Superior temporal gyrus (tissue), 1 donor: ENCODE data around the gene FLNB.

Experiments
- DNase-seq: peaks from one replicate; pipeline ENCODE4 v3.0.0-alpha.2; 2016; ENCODE audit errors: extremely low spot score

FLNB gene

DNA sequence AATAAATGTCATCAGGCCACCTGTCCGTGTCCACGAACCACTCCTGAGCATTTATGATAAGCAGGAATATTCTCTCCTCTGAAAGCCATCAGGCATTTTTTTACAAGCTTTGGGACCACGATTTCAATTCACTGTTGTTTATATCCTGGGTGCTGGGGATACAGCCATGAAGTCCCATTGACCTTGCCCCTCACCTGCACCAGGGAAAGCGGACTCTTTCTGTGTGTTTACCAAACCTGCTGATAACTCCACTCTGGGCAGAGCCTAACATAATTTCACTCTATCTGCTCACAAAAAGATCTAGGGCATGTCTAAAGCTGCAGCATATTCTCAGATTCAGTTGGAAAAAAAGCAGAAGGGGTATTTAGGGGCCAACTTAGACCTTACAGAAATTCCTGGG, 197.8 kb downstream of the FLNB start:
- no peak for DNase-seq

GRCh38 chr3:58206406-58207011, 198.3 kb downstream of the FLNB start:
- no peak for DNase-seq

DNA sequence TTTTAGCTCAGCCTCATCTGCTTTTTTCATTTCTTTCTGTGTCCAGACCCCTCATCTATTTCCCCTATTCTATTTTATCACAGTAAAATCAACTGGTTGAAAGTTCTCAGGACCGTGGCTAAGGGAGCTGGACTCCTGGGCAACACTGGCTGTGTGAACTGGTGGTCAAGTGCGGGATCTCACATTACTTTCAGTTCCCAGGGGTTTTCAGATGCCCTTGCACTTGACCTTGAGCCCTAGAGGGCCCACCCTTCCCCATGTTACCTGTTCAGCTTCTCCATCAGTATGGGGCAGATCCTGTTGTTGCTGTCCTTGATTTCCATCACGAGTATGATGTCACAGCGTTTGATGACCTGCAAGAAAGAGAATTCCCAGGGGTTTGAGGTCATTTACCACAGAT, 199.7 kb downstream of the FLNB start:
- DNase-seq = no peak

DNA sequence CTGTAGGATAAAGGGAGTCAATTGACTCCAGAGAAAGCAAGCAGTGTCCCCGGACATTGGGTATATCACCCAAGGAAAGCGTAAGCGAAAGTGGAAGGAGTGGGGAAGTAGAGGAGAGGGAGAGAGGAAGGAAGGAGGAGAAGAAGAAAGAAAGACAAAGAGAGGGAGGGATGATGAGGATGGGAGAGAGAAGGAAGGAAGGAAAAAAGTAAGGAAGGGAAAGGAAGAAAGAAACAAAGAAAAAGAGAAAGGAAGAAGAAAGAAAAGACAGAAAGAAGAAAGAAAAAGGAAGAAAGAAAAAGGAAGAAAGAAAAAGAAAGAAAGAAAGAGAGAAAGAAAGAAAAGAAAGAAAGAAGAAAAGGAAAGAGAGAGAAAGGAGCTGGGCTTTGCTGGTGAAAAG, 201.7 kb downstream of the FLNB start:
- no peak for DNase-seq

DNA sequence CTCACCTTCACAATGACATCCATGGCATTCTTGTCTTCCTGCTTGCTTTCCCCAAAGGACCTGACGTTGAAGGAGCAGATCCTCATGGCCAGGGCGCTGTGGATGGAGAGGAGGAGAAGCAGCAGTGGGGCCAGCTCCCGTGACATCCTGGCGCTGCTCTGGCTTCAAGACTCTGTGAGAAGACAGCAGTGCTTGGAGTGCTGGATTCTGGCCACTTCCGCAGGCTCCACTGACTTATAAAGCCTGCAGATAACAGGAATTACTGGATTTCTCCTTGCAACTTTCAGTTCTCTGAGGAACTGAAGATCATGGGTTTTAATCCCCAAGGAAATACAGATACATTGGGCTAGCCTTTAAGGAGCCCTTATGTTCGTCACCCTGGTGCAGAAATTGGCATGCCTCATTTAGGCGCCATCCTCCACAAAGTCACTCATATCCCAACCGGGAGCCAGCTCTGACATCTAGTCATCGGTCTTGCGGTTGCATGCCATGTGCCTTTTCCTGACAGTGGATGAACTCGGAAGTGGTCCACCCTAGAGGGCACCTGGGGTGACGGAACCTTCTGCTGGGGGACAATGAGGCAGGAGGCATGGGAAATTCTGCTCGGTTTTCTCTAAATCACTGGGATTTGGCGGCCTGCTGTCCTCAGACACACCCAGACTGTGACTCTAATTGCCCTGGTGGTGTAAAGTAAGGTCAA, 202.7 kb downstream of the FLNB start, which contains the start of gene DNASE1L3:
TSS of gene DNASE1L3 (minus strand) at position 212 of the 700 bp plus-strand sequence. CDS start at position 146, 66 bp downstream.
- DNase-seq = no peak

GRCh38 chr3:58214484-58215316, 206.5 kb downstream of the FLNB start:
- no peak for DNase-seq

DNA sequence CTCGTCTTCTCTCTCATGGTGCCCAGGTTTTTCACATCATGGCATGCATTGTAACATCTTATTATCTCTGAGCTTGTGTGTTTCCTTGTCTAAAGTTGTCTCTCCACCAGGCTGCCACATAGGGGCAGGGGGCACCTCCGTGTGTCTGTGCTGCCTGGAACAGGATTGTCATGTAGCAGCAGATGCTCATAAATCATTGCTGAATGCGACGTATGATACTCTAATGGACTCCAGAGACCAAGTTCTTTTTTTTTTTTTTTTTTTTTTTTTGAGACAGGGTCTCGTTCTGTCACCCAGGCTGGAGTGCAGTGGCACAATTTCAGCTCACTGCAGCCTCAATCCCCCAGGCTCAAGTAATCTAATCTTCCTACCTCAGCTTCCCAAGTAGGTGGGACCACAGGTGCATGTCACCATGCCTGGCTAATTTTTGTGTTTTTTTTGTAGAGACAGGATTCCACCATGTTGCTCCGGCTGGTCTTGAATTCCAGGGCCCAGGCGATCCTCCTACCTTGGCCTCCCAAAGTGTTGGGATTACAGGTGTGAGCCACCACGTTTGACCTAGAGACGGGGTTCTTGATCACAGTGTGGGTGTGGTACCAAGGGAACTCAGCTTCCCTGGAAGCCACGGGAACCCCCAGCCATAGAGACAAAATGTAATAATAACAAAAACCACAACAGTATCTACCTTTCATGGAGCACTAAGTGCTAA, 207.2 kb downstream of the FLNB start:
- DNase-seq = no peak

DNA sequence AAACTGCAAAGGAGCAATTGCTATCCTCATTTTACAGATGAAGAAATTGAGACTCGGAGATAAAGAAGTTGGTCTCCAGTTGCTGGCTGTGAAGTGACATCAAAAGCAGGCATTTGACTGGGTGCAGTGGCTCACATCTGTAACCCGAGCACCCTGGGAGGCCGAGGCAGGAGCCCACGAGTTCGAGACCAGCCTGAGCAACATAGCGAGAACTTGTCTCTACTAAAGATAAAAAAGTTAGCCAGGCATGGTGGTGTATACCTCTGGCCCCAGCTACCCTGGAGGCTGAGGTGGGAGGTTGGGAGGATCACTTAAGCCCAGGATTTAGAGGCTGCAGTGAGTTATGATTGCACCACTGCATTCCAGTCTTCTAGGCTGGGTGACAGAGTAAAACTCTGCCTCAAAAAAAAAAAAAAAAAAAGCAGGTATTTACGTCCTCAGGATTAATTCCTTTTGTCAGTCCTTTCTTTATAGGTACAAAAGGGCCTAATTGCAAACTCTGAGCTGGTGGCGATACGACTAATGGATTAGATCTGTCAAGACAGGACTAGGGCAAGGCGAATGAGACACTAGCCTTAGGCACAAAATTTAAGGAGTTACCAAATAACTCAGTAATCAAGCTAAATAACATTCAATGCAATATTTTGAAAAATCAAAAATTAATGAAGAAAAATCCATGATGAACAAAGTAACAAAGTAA, 208.4 kb downstream of the FLNB start:
- no peak for DNase-seq

DNA sequence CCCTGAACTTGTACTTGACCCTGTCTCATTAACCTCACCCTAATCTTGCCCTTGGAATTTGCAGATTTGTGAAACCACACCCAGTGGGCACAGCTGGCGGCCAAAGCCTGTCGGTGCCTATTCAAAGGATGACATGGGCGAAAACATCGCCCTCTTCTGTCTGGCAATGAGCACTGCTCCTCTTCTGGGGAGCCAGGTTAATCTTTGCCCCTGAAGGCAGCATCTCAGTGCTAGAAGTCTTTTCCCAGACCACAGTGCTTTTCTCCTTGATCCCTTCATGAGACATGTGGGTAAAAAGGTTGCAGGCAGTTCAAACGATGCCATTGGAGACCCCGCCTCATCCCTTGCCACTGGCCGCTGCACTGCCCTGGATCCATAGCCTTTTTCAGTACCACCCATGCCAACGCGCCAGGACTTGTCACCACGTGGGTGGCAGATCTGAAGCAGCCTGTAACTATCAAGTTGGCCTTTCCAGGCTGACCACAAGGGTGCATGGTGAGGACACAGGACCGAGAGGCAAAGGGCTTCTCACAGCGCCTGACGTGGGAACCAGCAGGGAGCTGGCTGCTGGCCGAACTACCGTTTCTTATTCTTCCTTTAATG, 209.1 kb downstream of the FLNB start:
- DNase-seq = peak; percentile 83

- no peak for DNase-seq
Observed at GRCh38 chr3:58218904-58219303, 210.7 kb downstream of the FLNB start.
